Activated T-cell treated with anti-CD3 and anti-CD28 coated beads for 24 hours (primary cell): ENCODE measurements around the gene RASGRF1.
"Not testable (repeated sequence)": the region's sequence is repeated elsewhere in the genome, so short reads cannot be mapped to it uniquely, and the experiment has no call there.

ENCODE experiments used
- DNase-seq: peaks from one replicate; pipeline ENCODE4 v3.0.0-alpha.2; 2020; ENCODE audit warnings: low read depth

Gene RASGRF1

DNA sequence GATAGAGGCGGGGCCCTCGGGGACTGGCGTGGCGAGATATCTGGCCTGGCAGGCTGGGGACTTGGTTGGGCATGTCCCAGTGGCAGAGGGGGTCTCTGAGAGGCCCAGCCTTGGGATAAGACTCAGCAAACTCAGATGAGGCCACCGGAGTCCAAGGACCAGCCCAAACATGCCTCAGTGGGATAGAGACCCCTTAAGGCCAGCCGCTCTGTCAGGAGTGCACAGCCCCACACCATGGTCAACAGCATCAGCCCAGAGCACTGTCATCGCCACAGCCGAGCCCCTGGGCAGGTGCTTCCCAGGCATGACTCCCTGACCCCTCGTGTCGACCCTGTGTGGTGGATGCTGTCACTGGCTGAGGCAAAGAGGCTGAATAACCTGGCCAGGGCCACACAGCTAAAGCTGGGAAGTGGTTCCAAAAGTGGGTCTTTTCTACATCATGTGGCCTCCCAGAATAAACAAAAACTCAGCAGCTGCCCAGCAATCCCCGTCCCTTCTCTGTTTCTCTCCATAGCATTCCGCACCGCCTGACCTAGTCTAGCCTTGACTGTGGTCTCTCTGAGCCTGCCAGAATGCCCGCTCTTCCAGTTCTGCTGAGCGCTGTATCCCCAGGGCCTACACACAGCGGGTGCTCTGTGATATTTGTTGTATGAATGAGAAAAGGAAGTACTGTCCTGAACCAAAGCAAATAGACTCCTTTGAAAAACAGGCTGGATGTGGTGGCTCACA lies 160.9 kb downstream of the RASGRF1 start:
- DNase-seq, result no peak

DNA sequence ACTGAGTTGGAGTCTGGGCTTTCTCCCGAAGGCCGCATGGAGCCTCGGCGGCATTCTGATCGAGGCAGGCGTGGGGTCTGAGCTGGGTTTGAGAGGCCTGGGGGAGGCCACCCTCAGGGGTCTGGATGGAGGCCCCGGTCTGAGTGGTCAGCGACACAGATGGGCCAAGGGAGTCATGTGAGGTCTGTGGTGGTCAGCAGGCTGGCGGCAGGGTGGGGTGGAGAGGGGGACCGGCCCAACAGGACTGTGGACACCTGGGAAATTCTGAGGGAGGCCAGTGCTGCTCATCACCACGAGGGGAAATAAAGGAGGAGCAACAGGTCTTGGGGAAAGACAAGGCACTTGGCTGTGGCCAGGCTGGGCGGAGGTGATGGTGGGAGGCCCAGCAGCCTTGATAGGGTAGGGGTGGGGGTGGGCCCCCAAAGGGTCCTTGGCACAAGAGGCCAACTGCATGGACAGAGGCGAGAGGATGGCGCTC lies 161.9 kb downstream of the RASGRF1 start:
- no peak for DNase-seq

DNA sequence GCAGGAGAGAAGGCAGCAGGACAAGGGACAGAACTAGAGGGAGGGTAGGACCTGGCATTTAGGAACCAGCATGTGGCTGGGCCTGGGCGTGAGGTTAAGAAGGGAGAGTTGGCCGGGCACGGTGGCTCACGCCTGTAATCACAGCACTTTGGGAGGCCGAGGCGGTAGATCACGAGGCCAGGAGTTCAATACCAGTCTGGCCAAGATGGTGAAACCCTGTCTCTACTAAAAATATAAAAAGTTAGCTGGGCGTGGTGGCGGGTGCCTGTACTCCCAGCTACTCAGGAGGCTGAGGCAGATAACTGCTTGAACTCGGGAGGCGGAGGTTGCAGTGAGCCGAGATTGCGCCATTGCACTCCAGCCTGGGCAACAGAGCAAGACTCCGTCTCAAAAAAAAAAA lies 162.4 kb downstream of the RASGRF1 start:
- not testable (repeated sequence) for DNase-seq

DNA sequence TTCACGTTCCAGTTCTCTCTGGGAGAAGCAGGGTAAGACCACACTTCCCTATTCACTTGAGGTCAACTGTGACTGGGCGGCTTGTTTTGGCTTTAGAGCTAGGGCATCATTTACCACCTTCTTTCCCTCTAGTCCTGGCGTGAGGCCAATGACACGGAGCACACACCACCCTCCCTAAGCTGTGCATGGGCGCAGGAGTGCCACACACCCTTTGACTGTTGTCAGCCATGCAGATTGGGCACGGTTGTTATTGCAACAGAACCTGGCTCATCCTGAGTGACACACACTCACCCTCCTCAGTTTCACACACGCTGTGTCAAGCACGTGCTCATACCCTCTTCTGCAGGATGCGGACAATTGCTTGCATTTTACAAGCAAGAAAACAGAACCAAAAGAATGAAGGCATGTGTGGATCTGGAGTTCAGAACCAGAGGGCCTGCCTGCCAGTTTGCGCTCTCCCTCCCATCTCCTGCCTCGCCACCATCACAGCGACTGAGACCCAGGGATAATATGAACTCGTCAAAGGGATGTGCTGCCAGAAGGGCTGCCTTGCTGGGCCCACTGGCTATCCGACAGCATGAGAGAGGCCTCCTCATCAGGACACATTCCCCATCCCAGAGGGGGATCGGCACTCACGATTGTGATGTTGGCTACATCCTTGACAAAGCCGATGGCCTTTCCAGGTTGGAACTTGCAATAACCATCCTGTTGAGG lies 163.3 kb downstream of the RASGRF1 start:
- DNase-seq, result no peak

DNA sequence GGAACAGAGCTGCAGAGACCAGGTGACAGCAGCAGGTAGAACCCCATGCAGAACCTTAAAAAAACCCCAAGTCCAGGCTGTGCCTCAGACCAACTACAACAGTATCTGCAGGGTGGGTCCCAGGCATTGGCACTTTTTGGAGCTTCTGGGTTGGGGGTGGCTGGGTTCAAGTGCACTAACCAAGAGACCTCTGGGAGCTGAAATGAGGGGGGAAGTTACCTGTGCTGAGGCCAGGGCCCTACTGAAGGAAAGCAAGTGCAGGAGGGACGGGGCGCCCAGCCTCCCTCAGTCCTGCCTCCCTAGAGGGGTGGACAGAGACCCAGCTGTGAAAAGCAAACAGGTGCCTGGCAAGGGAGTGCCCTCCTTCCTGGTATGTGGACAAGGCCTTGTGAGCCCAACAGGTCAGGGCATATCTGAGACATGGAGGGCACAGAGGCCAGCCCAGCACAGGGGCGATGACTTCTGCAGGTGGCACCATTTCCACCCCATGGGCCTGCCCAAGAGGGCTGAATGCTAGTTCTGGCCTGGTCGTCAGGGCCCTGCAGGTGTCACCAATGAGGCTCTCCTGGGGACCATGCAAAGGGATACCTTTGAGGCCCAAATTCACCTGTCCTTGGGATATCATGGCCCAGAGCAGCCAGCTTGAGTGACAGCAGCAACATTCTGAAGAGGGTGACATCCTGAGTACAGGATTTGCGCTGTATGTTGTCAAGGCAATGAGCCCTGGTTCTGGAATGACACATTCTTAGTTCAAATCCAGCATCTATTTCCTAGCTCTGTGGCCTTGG lies 164.4 kb downstream of the RASGRF1 start:
- no peak for DNase-seq

DNA sequence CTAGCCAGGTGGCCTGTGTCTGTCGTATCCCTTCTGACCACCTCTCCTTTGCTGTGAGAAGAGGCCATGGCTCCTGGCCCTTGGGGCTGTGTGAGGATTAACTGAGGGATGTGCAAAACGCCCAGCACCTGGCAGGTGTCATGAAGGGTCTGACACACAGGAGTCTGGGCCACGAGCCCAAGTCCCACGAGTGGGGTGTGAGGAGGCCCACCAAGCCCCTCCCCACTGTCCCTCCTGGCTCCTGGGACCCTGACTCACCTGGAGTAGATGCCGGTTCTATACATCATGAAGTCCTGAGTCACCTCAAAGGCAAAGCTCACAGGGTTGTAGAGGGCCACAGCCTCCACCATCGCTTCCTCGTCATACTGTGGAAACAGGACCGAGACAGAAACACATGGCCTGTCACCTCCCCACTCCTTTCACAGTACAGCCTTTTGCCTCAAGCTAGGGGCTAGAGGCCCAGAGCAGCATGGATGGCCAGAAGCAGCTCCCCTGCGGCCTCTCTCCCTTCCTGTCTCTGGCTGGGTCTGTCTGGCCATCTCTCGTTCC lies 165.4 kb downstream of the RASGRF1 start:
- no peak for DNase-seq

DNA sequence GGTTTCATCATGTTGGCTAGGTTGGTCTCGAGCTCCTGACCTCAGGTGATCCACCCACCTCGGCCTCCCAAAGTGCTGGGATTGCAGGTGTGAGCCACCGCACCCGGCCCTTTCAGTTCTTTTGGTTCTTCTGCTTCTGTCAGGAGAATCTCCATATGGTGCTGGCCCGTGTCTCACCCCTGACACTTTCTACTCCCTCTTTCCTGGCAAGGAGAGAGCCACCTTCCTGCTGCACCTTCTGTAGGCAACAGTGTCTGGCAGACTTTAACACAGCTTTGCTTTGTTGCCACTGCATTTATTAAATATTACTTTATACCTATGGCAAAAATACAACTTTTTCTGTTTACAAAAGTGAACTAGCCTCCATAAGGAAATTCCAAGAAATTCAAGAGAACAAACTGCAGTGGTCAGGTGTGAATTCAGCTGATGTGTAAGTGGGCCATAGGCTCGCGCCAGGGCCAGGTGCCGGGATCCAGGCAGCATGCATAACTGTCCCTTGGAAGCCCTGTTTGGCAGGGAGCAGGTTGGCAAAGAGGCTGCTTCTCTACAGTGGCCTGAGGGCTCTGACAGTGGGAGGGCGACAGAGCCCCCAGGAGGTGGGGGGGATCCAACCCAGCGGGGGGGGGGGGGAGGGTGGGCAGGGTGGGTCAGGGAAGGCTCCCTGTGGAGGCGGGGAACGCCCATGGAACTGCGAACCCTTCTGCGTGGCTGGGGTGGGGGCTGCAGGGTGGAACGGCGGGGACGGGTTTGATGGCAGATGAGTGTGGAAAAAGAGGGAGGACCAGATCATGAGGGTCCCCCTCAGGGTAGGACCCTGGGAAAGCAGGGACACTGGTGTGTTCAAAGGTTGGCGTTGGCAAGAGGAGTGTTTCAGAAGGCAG lies 166.9 kb downstream of the RASGRF1 start:
- no peak for DNase-seq

DNA sequence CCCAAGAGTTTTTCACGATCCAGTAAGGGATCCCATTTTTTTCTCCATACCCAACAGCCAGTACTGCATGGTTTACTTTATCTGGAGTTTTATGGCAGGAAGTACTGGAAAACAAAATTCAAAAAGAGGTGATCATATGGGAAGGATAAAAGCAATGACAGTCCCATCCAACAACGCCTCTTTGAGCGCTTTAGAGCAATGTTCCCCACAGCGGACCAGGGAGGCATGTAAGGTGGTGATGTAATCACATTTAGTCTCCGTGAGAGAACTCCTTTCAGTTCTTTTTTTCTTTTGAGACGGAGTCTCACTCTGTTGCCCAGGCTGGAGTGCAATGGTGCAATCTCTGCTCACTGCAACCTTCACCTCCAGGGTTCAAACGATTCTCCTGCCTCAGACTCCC lies 167.6 kb downstream of the RASGRF1 start:
- no peak for DNase-seq

DNA sequence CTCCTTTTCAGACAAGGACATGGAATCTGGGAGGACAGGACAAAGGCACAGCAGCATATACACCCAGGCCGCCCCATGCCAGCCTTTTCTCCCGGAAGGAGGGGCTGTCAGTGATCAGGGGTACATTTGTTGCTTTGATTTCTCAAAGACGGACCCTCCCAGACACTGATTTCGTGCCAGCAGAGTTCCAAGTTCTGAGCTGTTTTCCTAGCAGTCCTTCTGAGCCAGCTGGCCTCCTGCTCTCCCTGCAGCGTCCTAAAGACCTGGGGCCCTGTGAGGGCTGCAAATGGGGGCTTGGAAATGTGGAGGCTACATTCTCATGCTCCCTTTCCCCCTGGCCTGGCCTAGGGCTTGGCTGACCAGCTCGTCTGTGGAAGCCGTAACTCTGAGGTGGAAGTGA lies 168.1 kb downstream of the RASGRF1 start:
- no peak for DNase-seq

DNA sequence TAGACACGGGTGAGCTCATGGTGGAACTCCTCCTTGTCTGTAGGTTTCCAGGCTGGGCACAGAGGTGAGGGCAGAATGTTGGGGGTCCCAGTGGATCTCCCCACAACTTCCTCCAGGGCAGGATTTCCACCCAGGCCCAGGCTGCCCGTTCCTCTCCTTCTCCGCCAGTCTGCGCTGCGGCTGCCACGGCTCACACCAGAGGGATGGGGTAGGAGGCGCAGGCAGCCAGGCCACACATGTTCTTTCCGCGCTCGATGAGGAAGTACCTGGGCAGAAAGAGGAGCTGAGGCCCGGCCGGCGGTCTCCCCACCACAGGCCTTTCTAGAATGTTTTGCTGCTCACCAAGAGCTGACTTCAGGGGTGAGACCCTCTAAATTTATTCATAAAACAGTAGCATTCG lies 168.6 kb downstream of the RASGRF1 start:
- no peak for DNase-seq

DNA sequence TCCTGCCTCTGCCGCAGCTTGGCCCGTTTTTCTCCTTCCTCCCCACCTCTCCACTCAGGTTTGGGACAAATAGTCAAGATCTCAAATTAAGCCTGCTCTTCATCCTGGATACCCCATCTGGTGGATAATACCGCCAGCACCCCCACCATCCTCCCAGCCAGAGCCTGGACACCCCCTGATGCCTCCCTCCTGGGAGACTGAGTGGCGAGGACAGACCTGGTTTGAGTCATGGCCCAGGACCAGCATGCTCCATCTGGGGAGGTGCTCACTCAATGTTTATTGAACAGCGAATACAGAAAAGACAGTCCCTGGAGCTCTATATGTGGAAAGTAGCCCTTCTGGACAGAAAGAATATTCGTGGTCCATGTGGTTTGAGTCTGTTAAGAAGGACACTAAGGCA lies 169.1 kb downstream of the RASGRF1 start:
- DNase-seq, result no peak

DNA sequence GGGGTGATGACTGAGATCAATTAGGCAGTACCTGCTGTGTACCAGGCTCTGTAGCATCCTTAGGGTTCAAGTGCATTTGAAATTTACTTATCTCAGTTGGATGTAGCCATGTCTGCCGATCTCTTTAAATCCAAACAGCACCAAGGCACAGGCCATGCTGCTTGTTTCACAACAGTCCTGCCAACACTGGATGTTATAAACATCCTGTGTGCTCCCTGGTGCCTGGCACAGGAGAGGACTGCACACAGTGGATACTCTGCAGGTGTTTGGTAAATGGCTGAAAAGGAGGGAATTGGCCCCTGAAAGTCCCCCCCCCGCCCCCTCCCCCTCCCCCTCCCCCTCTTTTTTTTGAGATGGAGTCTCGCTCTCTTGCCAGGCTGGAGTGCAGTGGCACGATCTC lies 172.7 kb downstream of the RASGRF1 start:
- DNase-seq, result no peak

DNA sequence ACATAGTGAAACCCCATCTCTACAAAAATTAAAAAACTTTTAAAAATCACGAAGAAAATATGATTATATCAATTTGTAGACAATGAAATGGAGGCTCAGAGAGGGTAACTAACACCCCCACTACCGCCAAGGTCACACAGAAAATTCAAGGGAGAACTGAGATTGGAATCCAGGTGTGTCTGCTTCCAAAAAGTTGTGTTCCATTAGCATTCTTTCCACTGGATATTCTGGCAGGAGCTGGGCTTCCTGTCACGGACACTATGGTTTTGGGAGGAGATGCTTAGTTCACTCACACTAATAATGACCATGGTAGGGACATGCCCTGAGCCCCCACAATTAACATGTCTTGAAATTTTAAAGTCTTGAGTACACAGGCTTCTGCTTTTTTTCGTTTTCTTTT lies 174.5 kb downstream of the RASGRF1 start:
- DNase-seq, result no peak

DNA sequence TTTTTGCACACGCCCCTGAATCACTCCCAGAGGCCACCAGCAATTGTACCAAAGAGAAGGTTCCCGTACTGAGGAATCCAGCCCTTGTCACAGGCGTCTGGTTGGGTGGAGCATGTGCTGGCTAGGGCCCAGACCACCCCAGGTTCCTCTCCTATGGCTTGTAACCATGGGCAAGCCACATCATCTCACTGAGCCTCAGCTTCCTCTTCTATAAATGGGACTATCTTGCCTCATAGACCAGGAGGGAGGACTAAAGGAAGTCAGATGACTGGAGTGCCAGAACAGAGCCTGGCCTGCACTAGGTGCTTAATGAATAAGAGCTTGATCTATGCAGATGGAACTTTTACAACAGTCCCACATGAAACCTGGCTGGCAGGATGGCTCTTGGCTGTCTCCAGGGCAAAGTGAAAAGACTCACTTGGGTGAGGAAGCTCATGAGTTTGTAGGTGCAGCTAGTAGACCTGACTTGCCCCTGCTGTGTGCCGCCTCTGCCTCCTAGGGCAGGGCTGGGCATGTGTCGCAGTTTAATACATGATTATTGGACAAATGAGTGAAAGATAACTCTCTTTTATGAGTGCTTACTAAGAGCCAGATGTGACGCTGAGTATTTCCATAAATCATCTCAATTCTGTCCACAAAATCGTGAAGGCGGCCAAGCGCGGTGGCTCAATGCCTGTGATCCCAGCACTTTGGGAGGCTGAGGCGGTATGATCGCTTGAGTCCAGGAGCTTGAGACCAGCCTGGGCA lies 175.1 kb downstream of the RASGRF1 start:
- no peak for DNase-seq

DNA sequence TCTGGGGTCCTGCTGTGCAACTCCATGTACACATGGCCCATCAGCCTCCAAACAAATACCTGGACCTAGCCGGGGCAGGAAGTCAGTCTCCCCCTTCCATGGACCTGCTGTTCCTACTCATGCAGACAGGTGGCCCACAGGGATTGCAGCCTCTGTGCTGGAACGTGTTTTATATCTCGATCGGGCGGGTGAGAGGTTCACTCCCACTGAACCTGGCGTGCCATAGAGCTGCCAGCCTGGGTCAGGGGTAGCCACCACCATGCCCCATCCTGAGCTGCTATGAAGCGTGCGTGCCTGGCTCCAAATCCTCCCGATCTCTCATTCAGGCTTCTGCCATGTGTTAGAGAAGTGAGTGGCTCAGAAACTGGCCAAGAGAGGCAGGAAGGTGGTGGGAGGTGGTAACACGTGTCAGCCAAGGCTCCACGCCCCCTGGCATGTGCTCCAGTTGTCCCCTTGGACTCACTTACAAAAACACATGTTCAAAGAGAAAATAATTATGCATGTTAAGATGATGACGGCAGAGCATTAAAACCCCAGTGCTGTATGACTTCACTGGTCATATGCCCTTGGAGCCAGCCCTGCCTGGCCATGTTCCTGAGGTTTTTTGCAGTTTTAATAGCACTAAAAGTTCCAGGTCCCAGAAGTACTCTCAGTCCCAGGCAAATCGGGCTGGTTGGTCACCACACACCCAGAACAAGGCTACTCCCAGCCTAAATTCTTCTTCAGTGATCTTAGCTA lies 176.4 kb downstream of the RASGRF1 start:
- DNase-seq, result no peak

DNA sequence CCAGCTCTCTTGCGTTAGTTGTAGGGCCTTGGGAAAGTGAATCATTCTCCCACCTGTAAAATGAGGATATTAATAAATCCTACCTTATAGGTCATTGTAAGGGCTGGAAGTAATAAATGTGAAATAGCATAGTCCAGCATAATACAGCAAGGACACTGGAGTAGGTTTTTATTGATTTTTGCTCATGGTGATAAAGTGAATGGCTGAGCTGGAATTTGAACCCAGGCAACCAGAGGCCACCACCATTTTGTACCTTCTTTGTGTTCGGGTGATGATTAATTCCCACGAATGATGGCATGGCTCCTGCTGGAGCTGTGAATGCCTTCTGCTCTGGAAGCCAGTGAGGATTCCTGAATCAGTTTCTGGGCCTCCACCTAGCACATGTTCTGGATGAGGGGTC lies 177.6 kb downstream of the RASGRF1 start:
- no peak for DNase-seq

DNA sequence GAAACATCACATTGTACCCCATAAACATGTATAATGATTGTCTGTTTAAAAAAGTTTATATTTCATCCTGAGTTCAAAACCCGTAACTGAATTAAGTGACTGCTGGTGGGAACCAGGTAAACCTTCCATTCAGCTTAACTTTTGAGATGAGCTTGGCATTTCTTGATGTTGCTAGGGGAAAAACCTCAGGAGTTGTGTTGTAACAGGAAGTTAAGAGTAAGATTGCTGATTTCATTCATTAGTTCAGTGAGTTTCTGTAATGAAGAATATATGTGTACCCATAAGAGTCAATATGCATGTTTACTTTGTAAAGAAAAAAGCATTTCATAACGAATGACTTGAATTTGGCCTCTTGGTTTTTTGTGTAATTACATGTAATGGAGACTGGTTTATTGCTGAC lies 178.3 kb downstream of the RASGRF1 start:
- no peak for DNase-seq

DNA sequence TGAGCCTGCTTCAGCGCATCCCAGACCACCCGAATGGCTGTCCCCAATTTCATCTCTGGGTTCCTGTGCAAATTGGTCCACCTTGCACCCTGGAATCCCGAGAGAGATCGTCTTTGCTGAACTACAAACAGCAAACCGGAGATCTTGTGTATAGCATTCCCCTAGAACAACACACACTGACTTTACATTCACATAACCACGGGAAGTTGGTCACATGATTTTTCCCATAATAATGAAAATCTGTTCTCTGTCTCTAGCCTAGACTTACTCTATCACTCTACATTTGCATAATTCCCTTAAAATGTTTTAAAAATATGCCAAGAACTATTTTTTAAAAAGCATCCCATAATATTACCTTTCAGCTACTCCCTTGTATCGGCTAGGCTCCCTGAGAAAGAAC lies 180.3 kb downstream of the RASGRF1 start:
- no peak for DNase-seq
